ENCODE results near the gene ATM.

- TF ChIP-seq SP1 (IDR thresholded peaks at IDR 0.05), result no peak
- no peak for TF ChIP-seq PKNOX1 (IDR thresholded peaks at IDR 0.05)
- no peak for TF ChIP-seq ARNT (IDR thresholded peaks at IDR 0.05)
- TF ChIP-seq NFRKB (IDR thresholded peaks at IDR 0.05), result no peak
- TF ChIP-seq SUZ12 (IDR thresholded peaks at IDR 0.05), result no peak
- TF ChIP-seq ELF4 (IDR thresholded peaks at IDR 0.05), result no peak
- TF ChIP-seq HDGF (IDR thresholded peaks at IDR 0.05; ENCODE audit: borderline replicate concordance), result no peak
- TF ChIP-seq FOXK2 (IDR thresholded peaks at IDR 0.05), result no peak
- no peak for TF ChIP-seq L3MBTL2 (conservative IDR thresholded peaks at IDR 0.05)
- no peak for TF ChIP-seq TARDBP (IDR thresholded peaks at IDR 0.05)
- TF ChIP-seq BHLHE40 (IDR thresholded peaks at IDR 0.05; ENCODE audit: borderline replicate concordance), result no peak
Observed at GRCh38 chr11:108226036-108226435, 3.2 kb downstream of the ATM start.

Measured in HEK293T (cell line).